Osteoblast (primary cell): ENCODE measurements around the gene NAV3. TPM values are rescaled to one million over a fixed set of nuclear protein-coding genes. Genes with fewer than 3 reads are reported as not detected.

Source experiments
- DNase-seq: peaks from one replicate; pipeline ENCODE4 v3.0.0; 2011; ENCODE audit warnings: low spot score, mixed read lengths; ENCODE audit not compliant: insufficient read length; ENCODE audit errors: missing footprints
- H2AFZ ChIP-seq: 2 replicates; pipeline ENCODE4 v1.6.0; 2011; ENCODE audit warnings: mild to moderate bottlenecking, low read length
- H3K27ac ChIP-seq: 2 replicates; pipeline ENCODE4 v1.5.1; 2011; ENCODE audit warnings: mild to moderate bottlenecking, low read depth, low read length, moderate library complexity
- H3K27me3 ChIP-seq: 2 replicates; pipeline ENCODE4 v1.6.0; 2012; ENCODE audit warnings: mild to moderate bottlenecking, control low read depth, inconsistent platforms, low read length, moderate library complexity; ENCODE audit not compliant: insufficient read depth
- H3K36me3 ChIP-seq: 2 replicates; pipeline ENCODE4 v1.5.1; 2011; ENCODE audit warnings: mild to moderate bottlenecking, low read length, control low read depth, moderate library complexity; ENCODE audit not compliant: insufficient read depth
- H3K4me1 ChIP-seq: 2 replicates; pipeline ENCODE4 v1.5.1; 2011; ENCODE audit warnings: mild to moderate bottlenecking, low read length, control low read depth, moderate library complexity; ENCODE audit not compliant: insufficient read depth
- H3K4me2 ChIP-seq: 2 replicates; pipeline ENCODE4 v1.6.0; 2011; ENCODE audit warnings: mild to moderate bottlenecking, low read length; ENCODE audit not compliant: insufficient read depth
- H3K4me3 ChIP-seq: fragments of 200-600 bp; sonication (generic); 3 replicates; pipeline ENCODE4 v1.5.1; 2012; ENCODE audit warnings: mild to moderate bottlenecking, low read length, inconsistent platforms; ENCODE audit not compliant: insufficient read depth
- H3K79me2 ChIP-seq: 2 replicates; pipeline ENCODE4 v1.6.0; 2012; ENCODE audit warnings: mild to moderate bottlenecking, low read length, control low read depth, inconsistent platforms; ENCODE audit not compliant: insufficient read depth
- H3K9me3 ChIP-seq: 2 replicates; pipeline ENCODE4 v1.5.1; 2011; ENCODE audit warnings: low read depth, low read length, control low read depth
- H4K20me1 ChIP-seq: 2 replicates; pipeline ENCODE4 v1.6.0; 2012; ENCODE audit warnings: mild to moderate bottlenecking, low read length, control low read depth; ENCODE audit not compliant: insufficient read depth
- CTCF ChIP-seq: IDR thresholded peaks from 2 replicates; pipeline ENCODE4 v1.5.1; 2011; ENCODE audit warnings: mild to moderate bottlenecking, low read depth, low read length, moderate library complexity; ENCODE audit errors: extremely low read depth
- total RNA-seq: library from RNA; depleted of rRNA; stranded (reverse); fragments of >200 nt; gene quantifications from 2 replicates; pipeline ENCODE4 v1.2.3, GENCODE V29; 2012

The NAV3 gene
- total RNA-seq, 1 donor = 84.7 TPM

DNA sequence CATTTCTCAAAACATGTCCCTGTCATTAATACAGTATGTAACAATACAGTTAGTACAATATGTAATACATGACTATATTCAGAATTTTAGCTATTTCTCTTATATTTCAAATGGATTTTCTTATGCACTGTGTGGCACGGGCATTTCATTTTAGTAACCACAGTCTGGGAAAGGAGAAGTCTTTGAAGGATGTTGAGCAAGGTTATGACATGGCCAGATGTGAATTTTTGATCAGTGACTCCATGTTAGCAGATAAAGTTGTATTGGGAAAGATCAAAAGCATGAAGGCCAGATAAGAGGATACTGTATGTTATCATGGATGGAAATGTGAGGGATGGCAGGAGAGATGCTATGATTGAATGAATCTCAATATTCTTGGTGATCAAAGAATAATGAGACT, 285.2 kb downstream of the NAV3 start:
- no peaks in the 10 kb centered on the region for H4K20me1 ChIP-seq
- peaks cover 4% of the 10 kb centered on the region for H3K4me1 ChIP-seq
- no peak overlapping the region for H2AFZ ChIP-seq
- H3K79me2 ChIP-seq = no peaks in the 10 kb centered on the region
- TF ChIP-seq CTCF = no peak
- DNase-seq = no peak
- H3K4me2 ChIP-seq = no peak overlapping the region
- H3K9me3 ChIP-seq = no peaks in the 10 kb centered on the region
- no peaks in the 10 kb centered on the region for H3K27me3 ChIP-seq
- no peak overlapping the region for H3K27ac ChIP-seq
- H3K4me3 ChIP-seq = no peak overlapping the region
- H3K36me3 ChIP-seq = peaks cover 17% of the 10 kb centered on the region

DNA sequence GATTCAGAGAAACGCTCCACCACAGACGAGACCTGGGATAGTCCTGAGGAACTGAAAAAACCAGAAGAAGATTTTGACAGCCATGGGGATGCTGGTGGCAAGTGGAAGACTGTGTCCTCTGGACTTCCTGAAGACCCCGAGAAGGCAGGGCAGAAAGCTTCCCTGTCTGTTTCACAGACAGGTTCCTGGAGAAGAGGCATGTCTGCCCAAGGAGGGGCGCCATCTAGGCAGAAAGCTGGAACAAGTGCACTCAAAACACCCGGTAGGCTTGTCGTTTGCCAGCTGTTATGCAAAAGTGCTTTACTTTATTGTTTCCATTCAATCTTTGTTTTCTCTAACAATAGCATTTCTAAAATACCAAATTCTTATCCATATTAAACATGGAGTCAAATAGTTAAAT, 287.3 kb downstream of the NAV3 start:
- H3K4me2 ChIP-seq = no peak overlapping the region
- peaks cover 4% of the 10 kb centered on the region for H3K4me1 ChIP-seq
- peaks cover 24% of the 10 kb centered on the region for H3K36me3 ChIP-seq
- no peak overlapping the region for H3K4me3 ChIP-seq
- H2AFZ ChIP-seq = no peak overlapping the region
- no peaks in the 10 kb centered on the region for H4K20me1 ChIP-seq
- peaks cover 8% of the 10 kb centered on the region for H3K79me2 ChIP-seq
- no peaks in the 10 kb centered on the region for H3K9me3 ChIP-seq
- DNase-seq = peak; percentile 21
- no peak overlapping the region for H3K27ac ChIP-seq
- H3K27me3 ChIP-seq = no peaks in the 10 kb centered on the region
- peak; percentile 16 for TF ChIP-seq CTCF

GRCh38 chr12:78118486-78118885, 287.8 kb downstream of the NAV3 start:
- H3K4me1 ChIP-seq = peaks cover 4% of the 10 kb centered on the region
- peak; percentile 72 for DNase-seq
- no peak overlapping the region for H3K4me2 ChIP-seq
- peaks cover 8% of the 10 kb centered on the region for H3K79me2 ChIP-seq
- peaks cover 24% of the 10 kb centered on the region for H3K36me3 ChIP-seq
- H3K27ac ChIP-seq = no peak overlapping the region
- no peaks in the 10 kb centered on the region for H4K20me1 ChIP-seq
- no peaks in the 10 kb centered on the region for H3K9me3 ChIP-seq
- H3K27me3 ChIP-seq = no peaks in the 10 kb centered on the region
- TF ChIP-seq CTCF = no peak
- H2AFZ ChIP-seq = no peak overlapping the region
- H3K4me3 ChIP-seq = no peak overlapping the region

GRCh38 chr12:78119351-78119918, 288.7 kb downstream of the NAV3 start:
- Histone ChIP-seq H4K20me1 (no peaks in the 10 kb centered on the region), H3K79me2 (peaks cover 8% of the 10 kb centered on the region), H3K27ac (no peak overlapping the region), H3K4me2 (no peak overlapping the region), H3K36me3 (peaks cover 24% of the 10 kb centered on the region), H3K27me3 (no peaks in the 10 kb centered on the region), H3K4me3 (no peak overlapping the region), H3K9me3 (no peaks in the 10 kb centered on the region), H2AFZ (no peak overlapping the region), H3K4me1 (peaks cover 4% of the 10 kb centered on the region)
- TF ChIP-seq CTCF = no peak
- DNase-seq = no peak
